Hepatocyte (in vitro differentiated cells): ENCODE data around the gene TMEM185B. TPM values are rescaled to one million over a fixed set of nuclear protein-coding genes. Genes with fewer than 3 reads are reported as not detected.
A peak's percentile ranks its signal among the peaks of the same experiment; 100 is the strongest.

Source experiments
- DNase-seq: peaks from one replicate; pipeline ENCODE4 v3.0.0-alpha.2; 2016; ENCODE audit warnings: low spot score
- H2AFZ ChIP-seq: fragments of 200-600 bp; sonication (generic); 2 replicates; pipeline ENCODE4 v1.6.0; 2016; ENCODE audit warnings: antibody characterized with exemption, mild to moderate bottlenecking
- H3K27ac ChIP-seq: fragments of 200-600 bp; sonication (generic); 2 replicates; pipeline ENCODE4 v1.5.1; 2016; ENCODE audit warnings: mild to moderate bottlenecking
- H3K27me3 ChIP-seq: fragments of 200-600 bp; sonication (generic); 2 replicates; pipeline ENCODE4 v1.6.1; 2016
- H3K36me3 ChIP-seq: fragments of 200-600 bp; sonication (generic); replicated peaks from 2 replicates; pipeline ENCODE4 v1.5.1; 2016; ENCODE audit warnings: low read depth; ENCODE audit not compliant: insufficient read depth
- H3K4me1 ChIP-seq: fragments of 200-600 bp; sonication (generic); 2 replicates; pipeline ENCODE4 v1.5.1; 2016; ENCODE audit warnings: mild to moderate bottlenecking, moderate library complexity; ENCODE audit not compliant: insufficient read depth
- H3K4me2 ChIP-seq: fragments of 200-600 bp; sonication (generic); 2 replicates; pipeline ENCODE4 v1.6.0; 2016
- H3K4me3 ChIP-seq: fragments of 200-600 bp; sonication (generic); 2 replicates; pipeline ENCODE4 v1.5.1; 2016; ENCODE audit warnings: mild to moderate bottlenecking
- H3K79me2 ChIP-seq: fragments of 200-600 bp; sonication (generic); 2 replicates; pipeline ENCODE4 v1.6.0; 2017; ENCODE audit warnings: mild to moderate bottlenecking
- H3K9me2 ChIP-seq: fragments of 200-600 bp; sonication (generic); replicated peaks from 2 replicates; pipeline ENCODE4 v1.6.0; 2017; ENCODE audit warnings: mild to moderate bottlenecking; ENCODE audit not compliant: insufficient read depth
- H3K9me3 ChIP-seq: fragments of 200-600 bp; sonication (generic); 2 replicates; pipeline ENCODE4 v1.5.1; 2016; ENCODE audit warnings: low read depth, mild to moderate bottlenecking
- H4K20me1 ChIP-seq: fragments of 200-600 bp; sonication (generic); 2 replicates; pipeline ENCODE4 v1.6.0; 2016; ENCODE audit warnings: mild to moderate bottlenecking; ENCODE audit not compliant: insufficient read depth, poor library complexity, severe bottlenecking
- EZH2 ChIP-seq: fragments of 200-600 bp; sonication (generic); IDR thresholded peaks from 2 replicates; pipeline ENCODE4 v1.6.1; 2016; ENCODE audit warnings: antibody characterized with exemption, mild to moderate bottlenecking, borderline replicate concordance
- EZH2phosphoT487 ChIP-seq: fragments of 200-600 bp; sonication (generic); IDR thresholded peaks from one replicate; pipeline ENCODE4 v1.6.1; 2018; ENCODE audit warnings: antibody characterized with exemption, mild to moderate bottlenecking, low read depth, moderate library complexity; ENCODE audit not compliant: unreplicated experiment, severe bottlenecking
- WGBS: methylation state at CpG from one replicate; pipeline ENCODE4 v1.1.6; 2016; ENCODE audit warnings: low lambda C conversion rate; ENCODE audit errors: missing lambda C conversion rate; 5-methylcytosine and 5-hydroxymethylcytosine counted together
- polyA plus RNA-seq: library from polyadenylated mRNA; unstranded; fragments of >200 nt; fragmentation: Nextera tagmentation; extraction: Ambion mirVana; gene quantifications from 2 replicates; pipeline ENCODE4 v1.2.1, GENCODE V29; 2016
- total RNA-seq: library from RNA; depleted of rRNA; stranded (reverse); fragments of >200 nt; gene quantifications from 2 replicates; pipeline ENCODE4 v1.2.3, GENCODE V29; 2014
- TF ChIP-seq, protein P1 (sequence below): fragments of 200-600 bp; sonication (generic); IDR thresholded peaks from 2 replicates; pipeline ENCODE4 v1.5.1; 2016; ENCODE audit warnings: antibody characterized with exemption, mild to moderate bottlenecking; ENCODE audit not compliant: poor library complexity

The TMEM185B gene
- total and polyA plus RNA-seq, 2 experiments from 2014 or later: 24.0 to 26.2 TPM

DNA sequence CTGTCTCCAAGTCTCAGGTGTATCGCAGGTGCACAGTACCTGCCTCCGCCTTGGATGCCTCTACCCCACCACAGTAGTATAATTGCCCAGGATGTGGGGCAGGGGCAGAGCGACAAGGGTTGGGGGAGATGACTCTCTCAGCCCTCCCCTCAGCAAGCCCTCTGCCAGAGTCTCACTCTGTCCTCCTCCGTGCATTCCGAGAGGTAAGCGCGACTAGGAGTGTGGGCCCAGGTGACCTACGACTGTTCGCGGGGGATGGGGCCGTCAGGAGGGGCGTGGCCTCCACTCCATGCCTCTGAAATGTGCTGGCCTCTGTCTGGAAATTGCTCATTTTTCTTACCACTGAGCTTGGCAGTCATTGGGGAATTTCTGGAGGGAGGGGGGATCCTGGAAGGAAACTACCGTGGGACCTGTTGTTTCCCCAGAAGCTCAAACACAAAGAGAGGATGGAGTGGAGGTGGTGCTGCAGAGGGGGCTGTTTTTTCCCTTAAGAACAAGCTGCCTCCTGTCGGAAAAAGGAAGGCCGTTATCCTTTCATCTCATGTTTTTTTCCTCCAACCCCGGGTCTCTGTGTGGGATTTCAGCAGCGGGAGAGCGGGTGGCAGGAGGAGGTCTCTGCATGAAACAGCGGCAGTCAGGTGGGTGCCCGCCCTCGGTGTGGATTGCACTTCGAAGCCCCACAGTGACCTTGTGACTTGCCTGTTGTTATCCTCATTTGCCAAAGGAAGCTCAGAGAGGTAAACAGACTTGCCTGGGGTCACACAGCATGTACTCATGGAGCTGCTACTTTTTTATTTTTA, 16.5 kb upstream of the TMEM185B start:
- Histone ChIP-seq H3K27ac (peak overlapping the region; percentile 97), H3K27me3 (no peaks in the 10 kb centered on the region), H2AFZ (no peak overlapping the region), H3K36me3 (no peaks in the 10 kb centered on the region), H3K4me2 (peak overlapping the region; percentile 48), H3K9me2 (no peaks in the 10 kb centered on the region), H3K4me1 (peaks cover 21% of the 10 kb centered on the region), H4K20me1 (no peaks in the 10 kb centered on the region), H3K4me3 (no peak overlapping the region), H3K9me3 (no peaks in the 10 kb centered on the region), H3K79me2 (no peaks in the 10 kb centered on the region)
- WGBS: 43% methylated on average over 22 of the region's 22 CpGs
- TF ChIP-seq, protein P1, sequence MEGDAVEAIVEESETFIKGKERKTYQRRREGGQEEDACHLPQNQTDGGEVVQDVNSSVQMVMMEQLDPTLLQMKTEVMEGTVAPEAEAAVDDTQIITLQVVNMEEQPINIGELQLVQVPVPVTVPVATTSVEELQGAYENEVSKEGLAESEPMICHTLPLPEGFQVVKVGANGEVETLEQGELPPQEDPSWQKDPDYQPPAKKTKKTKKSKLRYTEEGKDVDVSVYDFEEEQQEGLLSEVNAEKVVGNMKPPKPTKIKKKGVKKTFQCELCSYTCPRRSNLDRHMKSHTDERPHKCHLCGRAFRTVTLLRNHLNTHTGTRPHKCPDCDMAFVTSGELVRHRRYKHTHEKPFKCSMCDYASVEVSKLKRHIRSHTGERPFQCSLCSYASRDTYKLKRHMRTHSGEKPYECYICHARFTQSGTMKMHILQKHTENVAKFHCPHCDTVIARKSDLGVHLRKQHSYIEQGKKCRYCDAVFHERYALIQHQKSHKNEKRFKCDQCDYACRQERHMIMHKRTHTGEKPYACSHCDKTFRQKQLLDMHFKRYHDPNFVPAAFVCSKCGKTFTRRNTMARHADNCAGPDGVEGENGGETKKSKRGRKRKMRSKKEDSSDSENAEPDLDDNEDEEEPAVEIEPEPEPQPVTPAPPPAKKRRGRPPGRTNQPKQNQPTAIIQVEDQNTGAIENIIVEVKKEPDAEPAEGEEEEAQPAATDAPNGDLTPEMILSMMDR: no peak
- TF ChIP-seq EZH2phosphoT487 (no peak), EZH2 (no peak)
- DNase-seq: peak; percentile 85

DNA sequence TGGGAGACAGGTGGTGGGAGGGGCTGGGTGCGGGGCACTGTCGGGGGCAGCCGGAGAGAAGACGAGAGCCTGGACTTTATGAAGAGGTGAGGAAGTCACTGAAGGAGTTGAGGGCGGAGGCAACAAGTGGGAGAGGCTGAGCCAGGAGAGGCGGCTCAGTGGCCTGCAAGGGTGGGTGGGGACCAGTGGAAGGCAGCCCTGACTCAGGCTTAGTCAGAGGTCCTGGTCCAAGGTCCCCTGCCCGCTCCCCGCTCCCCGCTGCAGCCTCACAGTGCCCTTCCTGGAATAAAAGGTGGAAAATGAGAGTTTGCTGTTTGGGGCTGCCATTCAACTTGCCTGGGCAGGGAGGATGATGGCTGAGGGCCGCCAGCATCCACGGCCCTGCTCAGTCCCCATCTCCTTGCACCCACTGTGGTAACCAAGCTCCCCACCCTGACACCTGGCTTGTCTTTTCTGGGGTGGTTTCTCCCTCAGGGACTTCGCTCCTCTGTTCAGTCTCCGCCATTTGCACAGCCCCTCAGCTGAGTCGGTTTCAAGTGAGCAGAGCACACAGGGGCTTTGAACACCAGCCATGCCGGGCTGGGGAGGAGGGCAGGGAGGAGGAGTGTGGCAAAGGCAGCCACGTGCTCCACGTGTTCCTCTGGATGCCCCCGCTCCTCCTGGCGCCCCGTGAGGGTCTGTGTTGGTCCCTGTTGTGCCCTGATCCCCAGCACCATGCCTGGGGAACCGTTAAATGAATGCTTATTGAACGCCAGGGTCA, 15.7 kb upstream of the TMEM185B start:
- H3K4me2 ChIP-seq: peak overlapping the region; percentile 48
- H3K4me1 ChIP-seq: peaks cover 17% of the 10 kb centered on the region
- no peaks in the 10 kb centered on the region for H3K27me3 ChIP-seq
- DNase-seq: peak; percentile 90
- H3K9me3 ChIP-seq: no peaks in the 10 kb centered on the region
- H3K79me2 ChIP-seq: no peaks in the 10 kb centered on the region
- no peak overlapping the region for H2AFZ ChIP-seq
- TF ChIP-seq, protein P1: no peak
- TF ChIP-seq EZH2phosphoT487 (no peak), EZH2 (no peak)
- H3K4me3 ChIP-seq: no peak overlapping the region
- no peaks in the 10 kb centered on the region for H3K36me3 ChIP-seq
- H4K20me1 ChIP-seq: no peaks in the 10 kb centered on the region
- WGBS: 72% methylated on average over 20 of the region's 22 CpGs
- peak overlapping the region; percentile 97 for H3K27ac ChIP-seq
- no peaks in the 10 kb centered on the region for H3K9me2 ChIP-seq

DNA sequence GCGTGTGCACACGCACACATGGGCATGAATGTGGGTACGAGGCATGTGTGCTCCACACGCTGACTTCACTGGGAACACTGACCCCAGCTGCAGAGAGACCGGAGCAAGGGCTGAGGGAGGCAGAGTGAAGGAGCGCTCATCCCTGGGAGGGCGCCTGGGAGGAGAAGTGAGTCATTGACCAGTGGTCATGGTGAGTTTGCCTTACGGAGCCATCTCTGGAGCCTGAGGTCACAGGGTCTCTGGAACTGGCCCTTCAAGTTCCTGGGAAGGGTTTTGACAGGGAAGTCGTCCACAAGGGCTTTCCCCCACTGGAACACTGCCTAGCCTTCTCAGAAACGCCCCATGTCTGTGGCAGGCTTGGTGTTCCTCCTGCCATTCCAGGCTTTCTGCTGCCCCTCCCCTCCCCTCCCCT, 14.3 kb upstream of the TMEM185B start:
- Histone ChIP-seq H3K4me3 (no peak overlapping the region), H4K20me1 (no peaks in the 10 kb centered on the region), H3K27me3 (no peaks in the 10 kb centered on the region), H3K9me2 (no peaks in the 10 kb centered on the region), H3K9me3 (no peaks in the 10 kb centered on the region), H3K4me2 (no peak overlapping the region), H3K27ac (peak overlapping the region; percentile 97), H3K79me2 (no peaks in the 10 kb centered on the region), H3K36me3 (no peaks in the 10 kb centered on the region), H3K4me1 (peaks cover 17% of the 10 kb centered on the region), H2AFZ (no peak overlapping the region)
- 73% methylated on average over 9 of the region's 10 CpGs for WGBS
- TF ChIP-seq EZH2 (no peak), EZH2phosphoT487 (no peak)
- TF ChIP-seq, protein P1: no peak
- peak; percentile 57 for DNase-seq
